ENCODE measurements around the gene IL17D.
"Not testable (repeated sequence)": the region's sequence is repeated elsewhere in the genome, so short reads cannot be mapped to it uniquely, and the experiment has no call there.

Gene IL17D, protein sequence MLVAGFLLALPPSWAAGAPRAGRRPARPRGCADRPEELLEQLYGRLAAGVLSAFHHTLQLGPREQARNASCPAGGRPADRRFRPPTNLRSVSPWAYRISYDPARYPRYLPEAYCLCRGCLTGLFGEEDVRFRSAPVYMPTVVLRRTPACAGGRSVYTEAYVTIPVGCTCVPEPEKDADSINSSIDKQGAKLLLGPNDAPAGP

DNA sequence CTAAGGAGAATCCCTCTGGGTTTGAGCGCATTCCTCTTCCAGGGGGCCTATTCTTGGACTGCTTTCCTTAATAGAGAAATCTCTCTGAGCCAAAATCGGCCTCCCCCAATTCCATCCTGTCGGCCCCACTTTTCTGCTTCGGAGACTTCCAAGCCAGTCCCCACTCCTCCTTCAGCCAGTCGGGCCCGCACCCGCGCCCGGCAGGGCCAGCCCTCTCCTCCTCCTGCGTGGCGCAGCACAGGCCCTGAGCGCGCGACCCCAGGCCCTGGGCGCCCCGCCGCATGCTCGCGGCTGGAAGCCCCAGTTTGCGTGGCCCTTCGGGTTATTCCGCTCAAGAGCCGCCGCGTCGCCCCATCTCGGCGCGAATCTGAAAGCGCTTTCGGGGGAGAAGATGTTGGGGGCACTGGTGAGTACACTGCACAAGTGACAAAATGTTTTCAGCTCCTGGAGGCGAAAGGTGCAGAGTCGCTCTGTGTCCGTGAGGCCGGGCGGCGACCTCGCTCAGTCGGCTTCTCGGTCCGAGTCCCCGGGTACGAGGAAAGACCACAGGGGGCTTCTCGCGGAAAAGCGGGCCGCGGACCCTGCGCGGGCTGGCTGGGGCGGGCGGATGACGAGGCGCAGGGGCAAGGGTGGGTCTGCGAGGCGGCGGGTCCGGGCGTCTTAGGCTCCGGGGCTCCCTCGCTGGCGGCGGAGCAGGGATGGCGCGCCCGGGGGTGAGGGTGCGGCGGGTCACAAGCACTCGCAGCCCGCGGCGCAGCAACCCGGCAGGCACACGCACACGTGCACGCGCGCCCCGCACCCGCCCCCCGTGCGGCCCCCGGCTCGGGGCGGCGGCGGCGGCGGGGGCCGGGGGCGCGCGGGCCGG is at the start of gene IL17D:
TSS of gene IL17D (plus strand) at position 785 of the 865 bp plus-strand sequence. CDS start 303 bp downstream, outside the sequence.
- peak; percentile 22 to 36 for DNase-seq

DNA sequence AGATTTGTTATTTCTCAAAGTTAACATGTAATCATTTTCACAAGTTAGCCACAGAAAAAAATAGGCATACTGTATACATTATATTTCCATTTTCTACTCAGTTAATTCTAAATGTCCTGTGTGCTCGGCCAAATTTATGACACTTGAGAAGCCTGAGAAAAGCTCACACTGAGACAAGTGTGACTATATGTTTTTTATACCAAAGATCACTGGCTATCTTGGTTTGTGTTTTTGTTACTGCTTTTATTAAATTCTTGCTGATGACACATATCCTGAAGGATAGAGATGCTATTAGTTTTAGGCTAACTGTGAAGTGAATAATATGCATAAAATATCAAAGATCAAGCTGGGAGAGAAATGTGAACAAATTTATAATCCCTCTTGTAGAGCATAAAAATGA is 49.3 kb upstream of the IL17D start:
- DNase-seq: no peak

DNA sequence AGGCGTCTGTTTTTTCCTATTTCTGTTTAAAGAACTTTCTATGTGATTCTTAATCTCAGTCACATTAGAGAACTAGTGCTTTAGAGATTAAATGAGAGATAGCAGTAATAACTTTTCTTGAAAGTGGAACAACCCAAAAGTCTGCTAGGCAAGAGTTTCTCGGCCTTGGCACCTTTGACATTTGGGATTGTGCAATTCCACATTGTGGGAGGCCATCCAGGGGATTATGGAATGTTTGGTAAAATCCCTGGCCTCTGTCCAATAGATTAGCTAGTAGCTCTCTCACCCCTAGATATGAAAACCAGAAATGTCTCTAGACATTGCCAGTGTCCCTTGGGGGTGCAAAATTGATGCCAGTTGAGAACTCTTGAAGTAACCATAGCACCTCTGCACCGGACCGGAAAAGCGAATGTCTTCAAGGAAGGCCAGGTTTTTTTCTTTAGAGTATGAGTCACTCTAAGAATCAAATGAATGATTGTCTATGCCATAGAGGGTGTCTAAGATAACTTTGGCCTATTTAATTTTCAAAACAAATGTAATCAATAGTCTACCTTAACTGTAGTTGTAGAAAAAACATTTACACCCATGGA is 45.0 kb upstream of the IL17D start:
- DNase-seq: no peak

DNA sequence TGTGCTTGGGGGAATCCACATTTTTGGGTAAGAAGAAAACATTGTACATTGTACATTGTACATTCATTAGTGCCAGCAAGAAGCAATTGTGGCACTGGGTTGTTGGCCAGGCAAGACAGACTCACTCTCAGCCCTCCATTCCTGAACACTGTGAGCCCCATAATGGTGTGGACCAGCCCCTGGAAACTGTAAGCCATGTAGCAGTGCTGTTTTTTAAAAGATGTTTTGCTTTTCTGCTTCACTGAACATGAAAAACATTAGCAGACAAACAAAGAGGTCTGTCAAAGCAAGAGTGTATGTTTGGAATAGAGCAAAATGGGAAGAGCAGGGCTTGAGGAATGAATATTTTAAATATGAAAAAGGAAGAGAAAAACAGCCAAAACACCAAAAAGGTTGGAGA is 39.1 kb upstream of the IL17D start:
- no peak for DNase-seq

DNA sequence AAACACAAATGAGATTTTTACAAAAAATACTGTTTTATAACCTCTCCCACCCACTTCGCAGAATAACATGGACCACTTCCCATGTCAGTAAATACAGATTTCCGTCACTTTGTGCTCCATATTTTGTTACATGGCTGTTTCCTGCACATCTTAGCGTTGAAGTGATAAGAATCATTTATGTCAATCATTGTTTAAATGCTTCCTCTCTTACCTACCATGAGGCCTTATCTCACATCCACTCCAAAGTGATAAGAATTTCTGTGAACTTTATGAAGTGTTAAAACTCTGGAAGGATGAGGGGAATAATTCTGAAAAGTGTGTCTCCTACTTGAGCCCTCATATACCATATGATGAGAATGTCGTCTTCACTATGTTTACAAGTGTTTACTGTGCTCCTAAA is 36.6 kb upstream of the IL17D start:
- no peak for DNase-seq

DNA sequence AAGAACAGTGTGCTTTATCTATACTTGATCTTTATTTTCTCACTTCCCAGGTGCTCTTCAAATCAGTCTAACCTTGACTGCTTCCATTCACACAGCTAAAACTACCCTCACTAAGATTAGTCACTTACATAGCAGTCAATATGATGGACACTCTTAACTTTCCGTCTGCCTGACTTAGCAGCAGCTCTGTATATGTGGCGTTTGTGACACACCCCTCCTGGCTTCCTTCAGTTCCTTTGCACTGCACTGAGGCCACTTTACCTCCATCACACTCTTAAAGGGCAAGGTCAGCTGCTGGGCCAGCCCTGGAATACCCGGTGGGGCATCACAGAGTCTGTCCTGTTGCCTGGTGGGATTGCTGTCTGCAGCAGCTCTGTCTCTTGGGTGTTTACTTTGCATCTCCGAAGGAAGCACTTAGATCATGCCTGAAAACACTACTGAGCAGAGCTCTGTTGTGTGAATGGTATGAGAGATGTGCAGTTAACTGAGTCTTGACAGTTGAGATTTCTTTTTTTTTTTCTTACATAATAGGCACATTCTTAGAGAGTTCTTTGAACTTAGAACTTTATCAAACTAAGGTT is 35.6 kb upstream of the IL17D start:
- DNase-seq: no peak

DNA sequence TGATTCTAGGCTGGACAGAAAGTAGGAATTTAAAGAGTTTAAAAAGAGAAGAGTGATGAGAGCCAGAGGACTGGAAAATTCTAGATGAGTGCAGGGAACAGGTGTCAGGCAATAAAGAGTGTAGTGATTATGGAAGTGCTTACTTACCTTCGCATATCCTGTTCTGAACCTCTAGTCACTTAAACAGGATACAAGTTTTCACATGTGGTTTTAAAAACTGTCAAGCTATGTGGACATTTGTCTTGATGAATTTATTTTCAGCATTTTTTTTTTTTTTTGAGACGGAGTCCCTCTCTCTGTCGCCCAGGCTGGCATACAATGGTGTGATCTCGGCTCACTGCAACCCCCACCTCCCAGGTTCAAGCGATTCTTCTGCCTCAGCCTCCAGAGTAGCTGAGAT is 34.3 kb upstream of the IL17D start:
- DNase-seq: peak in 1 of 2 donors; percentile 28

DNA sequence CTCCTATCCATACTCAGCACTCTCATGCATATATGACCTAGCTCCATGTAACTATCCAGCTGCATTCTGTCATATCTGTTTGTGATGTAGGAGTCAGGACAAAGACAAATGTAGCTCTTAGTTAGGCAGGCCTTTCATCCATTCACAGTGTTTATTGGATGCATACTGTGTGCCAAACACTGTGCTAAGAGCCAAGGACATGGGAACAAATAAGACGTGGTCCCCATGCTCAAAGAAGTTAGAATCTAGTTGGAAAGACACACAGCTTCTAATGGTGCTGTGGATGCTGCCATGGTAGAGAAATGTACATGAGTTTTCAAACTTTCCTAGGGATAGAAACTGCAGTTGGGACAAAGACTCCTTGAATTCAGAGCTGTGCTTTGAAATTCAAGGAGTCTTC is 31.7 kb upstream of the IL17D start:
- no peak for DNase-seq

DNA sequence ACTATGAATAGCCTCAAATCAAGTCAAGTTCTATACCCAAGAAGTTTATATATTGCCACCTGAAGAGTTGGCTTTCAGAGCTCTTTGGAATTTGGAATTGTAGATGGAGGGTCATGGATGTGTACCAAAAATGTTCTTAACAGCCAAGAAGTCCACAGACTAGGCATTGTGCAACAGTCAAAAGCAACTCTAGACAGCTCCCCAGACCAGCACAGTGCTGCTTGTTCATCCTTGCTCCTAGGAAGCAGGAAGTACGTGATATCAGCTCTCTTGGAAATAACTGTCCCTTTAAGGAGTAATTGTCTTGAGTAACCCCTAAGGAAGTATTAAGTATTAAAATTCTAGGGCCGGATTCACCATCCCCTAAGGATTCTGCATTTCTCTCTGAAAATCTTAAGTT is 30.7 kb upstream of the IL17D start:
- DNase-seq: no peak

DNA sequence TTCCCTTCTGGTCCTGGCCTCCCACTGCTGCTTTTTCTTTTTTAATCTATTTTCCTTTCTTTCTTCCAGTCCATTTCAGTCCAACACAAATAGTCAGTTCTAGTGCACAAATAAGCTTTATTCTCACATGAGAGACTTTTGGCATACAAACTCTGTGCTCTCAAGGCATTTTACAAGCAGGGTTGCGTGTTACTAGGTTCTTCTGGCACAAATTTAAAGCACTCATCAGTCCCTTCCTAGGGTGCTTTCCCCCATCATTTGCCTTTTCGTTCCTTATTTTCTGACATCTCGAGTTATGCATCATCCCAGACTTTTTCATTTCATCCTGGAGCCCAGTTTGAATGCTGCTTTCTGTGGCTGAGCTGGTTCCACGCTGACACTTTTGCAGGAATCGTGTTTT is 29.8 kb upstream of the IL17D start:
- no peak for DNase-seq

DNA sequence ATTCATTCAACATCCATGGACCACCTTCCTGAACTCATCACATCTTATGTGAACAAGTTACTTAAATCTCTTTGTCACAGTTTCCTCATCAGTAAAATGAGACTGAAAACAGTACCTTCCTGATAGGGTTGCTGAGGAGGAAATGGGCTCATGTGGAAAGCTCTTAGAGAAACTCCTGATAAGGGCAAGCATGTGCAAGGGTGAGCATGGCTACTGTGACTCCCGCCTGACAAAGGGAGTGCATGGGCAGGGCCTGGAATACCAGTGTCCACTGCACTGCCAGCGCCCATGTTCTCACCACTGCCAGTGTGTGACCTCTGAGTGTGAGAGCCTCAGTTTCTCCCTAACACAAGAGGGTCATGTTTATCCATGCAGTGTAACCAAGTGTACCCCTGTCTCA is 27.3 kb upstream of the IL17D start:
- DNase-seq: no peak

DNA sequence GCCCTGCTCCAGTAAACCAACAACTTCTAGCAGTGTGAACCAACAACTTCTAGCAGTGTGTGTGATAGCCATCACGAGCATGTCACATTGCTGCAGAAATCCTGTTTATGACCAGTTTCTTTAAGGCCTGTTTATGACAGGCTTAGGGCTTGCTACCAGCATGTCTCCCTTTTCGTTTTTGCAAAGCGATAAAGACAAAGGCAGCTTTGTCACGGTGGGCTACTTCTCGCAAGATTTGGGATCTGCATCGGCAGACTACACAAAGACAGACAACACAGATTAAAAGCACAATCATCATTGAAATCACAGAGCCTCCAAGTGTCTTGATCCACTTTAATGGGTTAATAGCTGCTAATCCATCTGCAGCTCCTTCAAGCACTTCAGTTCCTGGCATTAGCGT is 24.9 kb upstream of the IL17D start:
- not testable (repeated sequence) for DNase-seq

DNA sequence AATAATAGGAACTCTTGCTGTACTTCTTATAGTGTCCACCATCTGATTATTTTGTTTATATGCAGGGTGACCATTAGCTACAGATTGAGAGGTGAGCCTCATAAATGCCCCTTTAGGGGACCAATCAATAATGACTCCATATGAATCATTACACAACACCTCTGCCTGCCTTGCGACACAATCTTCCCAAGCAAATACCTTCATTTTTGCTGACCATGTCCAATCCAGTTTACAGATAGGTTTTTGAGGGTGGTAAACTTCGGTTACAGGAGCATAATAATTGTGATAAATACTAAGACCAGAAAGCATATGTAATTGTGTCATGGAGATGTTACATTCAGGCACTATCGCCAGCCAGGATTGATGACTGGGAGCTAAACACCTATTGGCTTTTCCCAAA is 23.6 kb upstream of the IL17D start:
- DNase-seq: no peak

DNA sequence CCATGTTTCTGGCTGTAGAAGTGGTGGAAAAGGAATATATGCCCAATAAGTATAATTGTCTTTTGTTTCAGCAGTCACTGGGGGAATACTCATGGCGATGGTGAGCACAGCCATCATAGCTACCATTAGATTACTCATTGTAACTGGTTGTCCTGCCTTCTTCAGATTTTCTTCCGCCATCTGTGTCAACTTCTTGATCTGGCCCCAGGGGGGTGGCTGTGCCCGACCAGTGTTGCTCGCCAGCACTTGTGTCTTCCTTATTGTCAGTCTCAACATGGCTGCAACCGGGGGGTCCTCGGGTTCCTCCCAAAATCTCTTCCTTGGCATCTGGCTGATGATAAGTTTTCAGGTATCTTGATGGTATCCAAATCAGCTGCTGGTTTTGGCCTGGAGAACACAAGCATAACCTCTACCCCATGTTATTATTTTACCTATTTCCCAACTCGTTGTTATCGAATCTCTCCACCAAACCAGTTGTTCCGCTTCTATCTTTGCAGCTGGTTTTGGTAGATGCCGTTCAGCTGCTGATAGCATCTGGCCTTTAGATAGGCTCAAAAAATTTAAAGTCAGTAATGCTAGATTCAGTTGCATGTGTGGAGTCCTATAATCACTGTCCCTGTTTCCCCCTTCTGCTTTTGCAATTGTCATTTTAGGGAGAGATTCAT is 23.0 kb upstream of the IL17D start:
- no peak for DNase-seq

DNA sequence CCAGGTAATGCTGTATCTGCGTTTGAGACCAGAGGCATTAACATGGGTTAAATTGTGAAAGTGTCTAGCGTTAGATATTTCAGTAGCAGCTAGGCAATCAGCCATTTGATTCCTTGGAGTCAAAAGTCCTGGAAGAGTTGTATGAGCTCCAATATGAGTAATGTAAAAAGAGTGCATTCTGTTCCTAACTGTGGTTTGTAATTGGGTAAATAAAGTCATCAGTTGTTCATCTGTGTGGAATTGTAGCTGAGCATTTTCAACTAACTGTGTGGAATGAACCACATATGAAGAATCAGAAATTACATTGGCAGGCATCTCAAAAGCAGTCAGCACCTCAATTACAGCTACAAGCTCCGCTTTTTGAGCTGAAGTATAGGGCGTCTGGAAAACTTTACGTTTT is 22.0 kb upstream of the IL17D start:
- DNase-seq: not testable (repeated sequence)

DNA sequence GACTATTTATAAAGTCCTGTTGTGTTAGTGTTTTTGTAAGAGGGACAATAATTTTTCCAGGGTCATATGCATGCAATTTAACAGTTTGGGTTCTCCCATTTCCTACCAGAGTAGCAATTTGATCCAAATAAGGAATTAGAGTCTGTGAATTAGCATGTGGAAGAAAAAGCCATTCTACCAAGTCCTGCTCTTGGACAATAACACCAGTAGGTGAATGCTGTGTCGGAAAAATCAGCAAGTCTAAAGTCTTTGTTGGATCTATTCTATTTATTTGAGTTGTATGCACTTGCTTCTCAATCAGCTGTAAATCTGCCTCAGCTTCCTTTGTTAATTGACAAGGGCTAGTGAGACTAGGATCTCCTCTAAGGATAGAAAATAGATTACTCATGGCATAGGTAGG is 21.4 kb upstream of the IL17D start:
- no peak for DNase-seq

DNA sequence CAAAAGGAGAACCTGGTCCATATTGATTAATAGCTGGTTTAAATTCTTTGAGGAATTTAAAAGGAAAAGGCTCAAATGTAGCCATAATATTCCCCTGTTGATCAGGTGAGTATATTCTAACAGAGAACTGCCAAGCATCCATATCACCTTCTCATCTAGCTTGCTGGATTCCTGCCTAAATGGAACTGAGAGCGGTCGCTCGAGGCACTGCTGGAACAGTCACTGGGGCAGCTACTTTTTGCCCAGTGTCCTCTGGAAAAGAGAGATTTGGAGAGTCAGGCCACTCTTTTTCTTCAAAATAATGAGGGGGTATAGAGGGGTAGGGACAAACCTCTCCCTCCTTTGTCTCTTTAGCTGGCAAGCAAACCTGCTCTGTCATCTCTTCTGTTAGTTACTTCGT is 19.5 kb upstream of the IL17D start:
- DNase-seq: no peak

DNA sequence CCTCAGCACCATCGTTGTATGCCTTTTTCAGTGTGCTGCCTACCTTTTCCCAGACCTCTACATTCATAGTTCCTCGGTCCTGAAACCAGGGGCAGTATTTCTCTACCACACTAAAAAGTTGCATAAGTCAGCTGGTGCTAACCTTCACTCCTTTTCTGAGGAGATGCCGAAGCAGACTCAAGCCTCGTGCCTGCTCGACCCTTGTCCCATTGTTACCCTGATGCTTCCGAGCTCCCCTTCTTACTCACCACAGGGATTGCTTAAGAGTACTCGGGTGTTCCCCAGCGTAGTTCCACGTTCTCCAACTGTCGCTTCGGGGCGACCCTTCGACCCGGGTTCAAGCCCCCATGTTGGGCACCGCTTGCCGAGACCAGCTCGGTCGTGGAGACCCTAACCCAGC is 19.0 kb upstream of the IL17D start:
- no peak for DNase-seq

DNA sequence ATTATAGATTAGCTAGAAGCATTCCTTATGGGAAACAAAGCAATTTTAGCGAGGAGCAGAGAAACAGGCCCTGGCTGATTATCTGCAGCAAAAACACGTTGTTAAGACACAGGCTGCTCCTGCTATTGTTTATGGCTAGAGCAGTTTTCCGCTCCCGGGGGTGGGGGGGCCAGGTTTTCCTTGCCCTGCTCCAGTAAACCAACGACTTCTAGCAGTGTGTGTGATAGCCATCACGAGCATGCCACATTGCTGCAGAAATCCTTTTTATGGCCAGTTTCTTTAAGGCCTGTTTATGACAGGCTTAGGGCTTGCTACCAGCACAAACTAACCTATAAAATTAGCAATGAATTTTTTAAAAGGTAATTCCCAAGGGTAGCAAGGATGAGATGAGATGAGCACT is 18.4 kb upstream of the IL17D start:
- no peak for DNase-seq

DNA sequence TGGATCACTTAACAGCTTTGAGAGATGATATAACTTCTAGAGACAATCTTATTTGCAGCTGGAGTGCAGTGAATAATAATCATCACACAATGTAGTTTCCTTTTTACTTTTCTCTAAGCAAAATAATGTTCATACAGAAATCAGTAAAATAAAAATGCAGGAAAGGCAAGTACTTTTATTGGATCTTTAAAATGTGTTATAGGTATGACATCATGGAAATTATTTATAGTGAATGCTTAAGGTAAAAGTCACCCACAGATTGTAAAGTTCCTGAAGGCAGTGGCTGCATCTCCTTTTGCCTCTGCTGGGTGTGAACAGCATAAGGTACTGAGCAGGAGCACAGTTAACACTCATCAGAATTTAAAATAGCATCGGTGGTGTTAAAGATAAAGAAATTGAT is 17.3 kb upstream of the IL17D start:
- no peak for DNase-seq

DNA sequence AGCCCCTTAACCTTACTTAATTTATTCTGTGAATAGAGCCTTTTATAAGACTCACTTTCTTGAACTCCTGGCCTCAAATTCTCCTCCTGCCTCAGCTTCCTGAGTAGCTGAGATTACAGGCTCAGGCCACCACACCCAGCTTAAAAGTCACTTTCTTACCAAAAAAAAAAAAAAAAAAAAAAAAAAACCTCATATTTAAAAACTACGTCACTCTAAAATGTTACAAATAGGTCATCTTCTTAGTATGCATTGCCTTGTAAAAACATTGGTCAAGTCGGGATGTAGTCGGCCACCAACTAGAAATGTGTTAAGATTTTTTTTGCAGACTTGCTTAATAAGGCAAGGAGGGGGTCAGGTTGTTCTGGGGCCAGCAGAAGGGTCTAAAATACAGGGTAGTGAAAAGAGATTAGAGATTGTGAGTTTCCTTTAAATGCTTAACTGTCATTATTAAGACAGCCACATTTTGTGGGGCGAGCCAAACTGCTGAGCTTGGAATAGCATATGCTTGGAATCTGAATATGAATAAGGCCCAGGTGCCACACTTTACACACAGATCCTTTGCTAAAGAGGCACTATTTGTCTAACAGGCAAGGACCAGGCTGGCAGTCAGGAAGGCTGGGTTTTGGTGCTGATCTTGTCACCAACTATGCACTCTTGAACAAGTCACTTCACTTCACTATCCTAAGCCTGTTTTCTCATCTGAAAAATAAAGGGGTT is 16.5 kb upstream of the IL17D start:
- DNase-seq: no peak

DNA sequence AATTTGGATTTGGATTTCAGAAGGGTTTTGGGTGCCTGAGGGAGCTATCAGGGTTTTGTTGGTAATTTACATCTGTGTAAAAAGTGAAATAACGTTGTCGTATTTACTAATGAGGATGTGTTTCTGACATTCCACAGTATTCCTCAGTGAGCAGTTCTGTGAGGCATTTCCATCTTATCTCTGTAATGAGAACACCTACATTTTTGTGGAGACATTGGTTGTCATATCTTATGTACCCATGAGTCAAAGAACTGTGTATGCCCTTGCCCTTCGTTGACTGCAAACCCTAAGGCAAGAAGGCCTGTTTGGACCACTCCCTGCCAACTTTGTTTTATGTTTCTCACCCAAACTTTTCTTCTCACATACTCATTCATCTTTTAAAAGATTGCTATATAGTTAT is 14.2 kb upstream of the IL17D start:
- no peak for DNase-seq

DNA sequence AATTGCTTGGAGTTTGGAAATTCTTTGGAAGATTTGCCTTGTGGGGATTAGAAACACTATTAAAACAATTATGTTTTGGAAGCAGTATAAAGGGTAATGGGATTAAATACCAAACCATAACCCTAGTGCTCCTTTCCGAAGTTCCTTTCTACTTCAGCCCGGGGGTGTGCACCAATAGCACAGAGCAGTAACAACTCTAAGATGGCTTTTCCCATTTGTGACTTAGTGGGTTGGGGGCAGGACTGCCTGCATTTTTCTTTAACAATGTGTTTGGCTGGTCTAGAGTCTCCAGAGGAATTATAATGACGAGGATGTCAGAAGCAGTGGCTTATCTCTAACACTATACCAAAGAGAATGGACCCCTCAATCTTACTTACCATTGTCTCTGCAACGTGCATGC is 11.9 kb upstream of the IL17D start:
- no peak for DNase-seq
